GM21528 (cell line): Measurements from ENCODE around the gene TMPRSS12.
"Not testable (repeated sequence)": the region's sequence is repeated elsewhere in the genome, so short reads cannot be mapped to it uniquely, and the experiment has no call there.

Experiments used
- ATAC-seq: cut with Tn5 transposase; IDR thresholded peaks from one replicate; pipeline ENCODE4 v1.9.1; 2021; ENCODE audit warnings: mild to moderate bottlenecking, moderate library complexity; ENCODE audit not compliant: unreplicated experiment, low FRiP score

The TMPRSS12 gene

DNA sequence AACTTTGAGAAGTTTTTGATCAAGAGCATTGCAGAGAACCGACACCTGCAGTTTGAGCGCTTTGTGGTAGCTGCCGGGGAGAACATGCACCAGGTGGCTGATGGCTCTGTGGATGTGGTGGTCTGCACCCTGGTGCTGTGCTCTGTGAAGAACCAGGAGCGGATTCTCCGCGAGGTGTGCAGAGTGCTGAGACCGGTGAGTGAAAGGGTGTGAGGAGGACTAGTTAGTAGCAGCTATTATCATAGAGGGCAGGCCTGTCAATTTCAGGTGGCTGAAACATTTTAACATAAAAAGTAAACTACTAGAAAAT, 82.6 kb downstream of the TMPRSS12 start:
- ATAC-seq, result no peak

DNA sequence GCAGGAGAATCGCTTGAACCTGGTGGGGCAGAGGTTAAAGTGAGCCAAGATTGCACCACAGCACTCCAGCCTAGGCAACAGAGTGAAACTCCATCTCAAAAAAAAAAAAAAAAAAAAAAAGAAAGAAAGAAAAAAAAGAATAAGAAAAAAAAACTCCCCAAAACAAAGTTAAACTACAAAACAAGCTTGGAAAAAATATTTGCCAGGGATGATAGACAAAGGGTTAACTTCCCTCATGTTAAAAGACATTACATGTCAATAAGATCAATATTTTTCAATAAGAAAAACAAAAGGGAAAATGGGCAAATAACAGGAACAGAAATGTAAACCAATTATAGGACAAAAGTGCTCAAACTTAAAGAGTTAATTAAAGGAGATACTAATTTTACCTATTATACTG, 83.2 kb downstream of the TMPRSS12 start:
- ATAC-seq, result no peak

DNA sequence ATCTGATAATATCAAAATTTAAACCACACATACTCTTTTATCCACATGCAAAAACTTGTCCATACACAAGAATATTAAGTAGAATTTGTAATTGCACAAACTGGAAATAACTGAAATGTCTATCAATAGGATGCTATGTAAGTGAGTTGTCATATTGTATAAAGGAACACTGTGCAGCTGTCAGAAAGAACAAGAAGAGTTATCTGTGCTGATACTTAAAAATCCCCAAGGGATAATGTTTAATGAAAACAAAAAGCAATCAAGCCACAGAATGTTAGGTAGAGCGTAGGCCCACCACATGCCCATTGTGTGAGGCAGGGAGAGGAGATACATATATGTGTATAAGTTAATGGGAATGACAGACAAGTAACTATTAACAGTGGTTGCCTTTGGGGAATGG, 83.7 kb downstream of the TMPRSS12 start:
- no peak for ATAC-seq

DNA sequence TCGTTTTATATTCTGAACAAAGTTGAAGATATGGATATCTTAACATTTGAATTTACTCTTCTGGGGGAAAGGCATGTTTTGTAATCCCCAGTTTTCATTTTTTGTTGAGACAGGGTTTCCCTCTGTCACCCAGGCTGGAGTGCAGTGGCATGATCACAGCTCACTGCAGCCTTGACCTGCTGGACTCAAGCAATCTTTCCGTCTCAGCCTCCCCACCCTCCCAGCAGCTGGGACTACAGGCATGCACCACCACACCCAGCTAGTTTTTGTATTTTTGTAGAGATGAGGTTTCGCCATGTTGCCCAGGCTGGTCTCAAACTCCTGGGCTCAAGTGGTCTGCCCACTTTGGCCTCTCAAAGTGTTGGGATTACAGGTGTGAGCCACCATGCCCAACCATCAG, 84.2 kb downstream of the TMPRSS12 start:
- ATAC-seq, result not testable (repeated sequence)

DNA sequence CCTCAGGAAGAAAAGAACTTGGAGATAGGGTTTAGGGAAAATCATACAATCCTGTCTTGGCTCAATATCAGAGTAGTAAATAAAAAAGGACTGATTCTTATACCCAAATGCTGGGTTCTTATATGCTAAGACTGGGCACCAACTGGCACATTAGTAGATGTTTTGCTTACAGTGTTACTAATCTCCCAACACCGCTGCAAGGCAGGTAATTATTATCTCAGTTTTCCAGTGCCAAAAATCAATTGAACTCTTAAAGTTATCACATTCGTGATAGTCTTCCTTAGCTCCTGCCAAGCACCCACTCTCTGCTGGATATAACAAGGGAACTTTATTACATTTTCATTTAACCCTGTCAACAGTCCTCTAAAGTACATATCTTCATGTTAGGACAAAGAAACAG, 84.6 kb downstream of the TMPRSS12 start:
- ATAC-seq, result no peak

DNA sequence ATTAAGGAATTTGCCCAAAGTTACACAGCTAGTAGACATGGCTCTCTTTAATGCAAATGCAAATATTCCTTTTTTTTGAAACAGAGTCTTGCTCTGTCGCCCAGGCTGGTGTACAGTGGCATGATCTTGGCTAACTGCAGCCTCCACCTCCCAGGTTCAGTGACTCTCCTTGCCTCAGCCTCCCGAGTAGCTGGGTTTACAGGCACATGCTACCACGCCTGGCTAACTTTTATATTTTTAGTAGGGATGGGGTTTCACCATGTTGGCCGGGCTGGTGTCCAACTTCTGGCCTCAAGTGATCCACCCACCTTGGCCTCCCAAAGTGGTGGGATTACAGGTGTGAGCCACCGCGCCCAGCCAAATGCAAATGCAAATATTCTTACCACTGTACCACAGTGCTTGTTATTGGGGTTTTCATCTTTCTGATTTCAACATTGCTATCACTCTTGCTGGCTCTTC, 85.1 kb downstream of the TMPRSS12 start:
- no peak for ATAC-seq

DNA sequence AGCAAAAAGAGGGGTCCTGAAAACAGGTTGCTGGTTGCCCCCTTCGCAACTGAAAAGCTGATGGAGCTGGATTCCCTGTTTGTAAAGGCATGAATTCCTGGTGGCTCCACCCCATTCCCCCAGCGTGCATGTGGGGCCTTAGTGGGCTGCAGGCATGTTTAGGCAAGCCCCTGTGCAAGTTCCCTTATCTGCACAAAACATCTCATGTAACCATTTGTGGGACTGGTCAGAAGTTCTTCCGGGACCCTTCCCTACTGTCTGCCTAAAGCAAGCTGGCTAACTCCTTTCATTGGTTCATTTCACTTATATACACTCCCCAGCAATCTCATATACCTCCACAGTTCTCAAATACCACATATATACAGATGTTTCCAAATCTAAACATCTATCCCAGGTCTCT, 85.7 kb downstream of the TMPRSS12 start:
- no peak for ATAC-seq

DNA sequence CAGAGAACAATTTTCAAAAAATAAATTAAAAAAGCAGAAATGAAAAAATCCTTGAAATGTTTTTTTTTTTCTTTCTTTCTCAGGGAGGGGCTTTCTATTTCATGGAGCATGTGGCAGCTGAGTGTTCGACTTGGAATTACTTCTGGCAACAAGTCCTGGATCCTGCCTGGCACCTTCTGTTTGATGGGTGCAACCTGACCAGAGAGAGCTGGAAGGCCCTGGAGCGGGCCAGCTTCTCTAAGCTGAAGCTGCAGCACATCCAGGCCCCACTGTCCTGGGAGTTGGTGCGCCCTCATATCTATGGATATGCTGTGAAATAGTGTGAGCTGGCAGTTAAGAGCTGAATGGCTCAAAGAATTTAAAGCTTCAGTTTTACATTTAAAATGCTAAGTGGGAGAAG, 87.1 kb downstream of the TMPRSS12 start:
- no peak for ATAC-seq

DNA sequence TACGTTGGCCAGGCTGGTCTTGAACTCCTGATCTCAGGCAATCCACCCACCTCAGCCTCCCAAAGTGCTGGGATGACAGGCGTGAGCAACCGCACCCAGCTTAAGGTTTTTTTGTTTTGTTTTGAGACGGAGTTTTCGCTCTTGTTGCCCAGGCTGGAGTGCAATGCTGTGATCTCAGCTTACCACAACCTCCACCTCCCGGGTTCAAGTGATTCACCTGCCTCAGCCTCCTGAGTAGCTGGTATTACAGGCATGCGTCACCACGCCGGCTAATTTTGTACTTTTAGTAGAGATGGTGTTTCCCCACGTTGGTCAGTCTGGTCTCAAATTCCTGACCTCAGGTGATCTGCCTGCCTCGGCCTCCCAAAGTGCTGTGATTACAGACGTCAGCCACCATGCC, 87.8 kb downstream of the TMPRSS12 start:
- ATAC-seq, result not testable (repeated sequence)

DNA sequence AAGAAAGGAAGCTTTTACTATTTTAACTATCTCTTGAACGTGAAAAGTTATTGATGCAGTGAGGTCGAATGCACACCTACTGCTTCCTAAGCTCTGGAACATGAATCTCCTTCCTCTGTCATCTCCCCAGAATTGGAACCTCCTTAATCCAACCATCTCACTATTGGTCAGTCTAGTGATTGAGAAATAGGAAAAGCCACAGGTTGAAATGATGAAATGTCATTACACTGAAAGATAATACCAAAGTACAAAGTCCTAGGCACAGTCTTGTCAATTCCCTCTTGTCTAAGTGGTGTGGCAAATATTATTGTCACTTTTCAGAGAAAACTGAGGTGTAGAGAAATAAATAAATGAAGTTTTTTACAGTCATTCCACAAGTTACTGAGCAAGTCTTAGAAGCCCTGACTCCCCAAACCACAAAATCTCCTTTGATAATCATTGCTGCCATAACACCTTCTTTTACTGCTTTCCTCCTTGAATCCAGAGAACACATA, 90.1 kb downstream of the TMPRSS12 start:
- no peak for ATAC-seq

DNA sequence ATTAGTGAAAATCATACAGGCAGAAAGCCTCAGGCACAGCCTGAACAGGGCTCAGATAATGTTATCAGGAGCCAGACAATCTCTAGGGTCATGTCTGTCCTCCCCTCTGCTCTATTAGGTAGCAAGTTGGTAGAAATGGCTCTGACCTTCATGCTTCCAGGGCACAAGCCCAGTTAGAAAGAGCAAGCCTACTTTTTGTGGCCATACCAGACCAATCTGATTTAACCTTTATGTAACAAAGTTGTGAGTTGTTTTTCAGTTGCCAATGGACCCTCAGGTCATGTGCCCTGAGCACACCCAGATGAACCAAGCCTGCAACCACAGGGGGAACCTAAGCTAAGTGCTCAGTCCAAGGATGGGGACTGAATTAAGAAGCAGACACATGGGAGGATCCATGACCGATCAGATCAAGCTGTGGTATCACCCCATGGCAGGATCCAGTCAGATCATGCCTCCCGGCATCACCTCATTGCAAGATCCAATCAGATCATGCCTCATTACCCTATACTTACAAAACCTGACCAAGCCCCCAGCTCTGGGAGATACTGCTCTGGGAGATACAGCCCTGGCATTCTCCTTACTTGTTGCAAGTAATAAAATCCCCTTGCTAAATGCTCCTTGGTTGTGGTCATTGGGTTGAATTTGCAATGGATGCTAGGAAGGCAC, 90.9 kb downstream of the TMPRSS12 start:
- no peak for ATAC-seq

DNA sequence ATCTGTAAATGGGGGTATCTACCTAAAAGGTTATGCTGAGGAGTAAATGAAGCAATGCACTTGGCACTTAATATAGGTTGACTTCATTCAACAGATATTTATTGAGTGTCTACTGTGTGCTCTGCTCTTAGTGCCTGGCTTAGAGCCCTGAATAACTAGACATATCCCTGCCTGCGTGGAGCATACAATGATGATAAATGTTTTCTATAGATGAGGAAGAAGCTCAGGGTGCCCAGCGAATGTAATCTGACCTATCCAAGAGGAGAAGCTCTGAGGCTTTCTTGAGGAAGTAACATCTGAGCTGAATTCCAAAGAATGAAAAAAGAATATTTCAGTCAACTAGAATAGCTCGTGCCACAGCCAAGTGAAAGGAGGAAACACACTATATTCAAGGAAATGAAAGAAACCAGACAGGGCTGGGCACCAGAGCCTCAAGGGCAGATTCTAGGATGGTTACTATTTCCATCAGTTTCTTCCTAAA, 91.7 kb downstream of the TMPRSS12 start:
- ATAC-seq, result no peak

DNA sequence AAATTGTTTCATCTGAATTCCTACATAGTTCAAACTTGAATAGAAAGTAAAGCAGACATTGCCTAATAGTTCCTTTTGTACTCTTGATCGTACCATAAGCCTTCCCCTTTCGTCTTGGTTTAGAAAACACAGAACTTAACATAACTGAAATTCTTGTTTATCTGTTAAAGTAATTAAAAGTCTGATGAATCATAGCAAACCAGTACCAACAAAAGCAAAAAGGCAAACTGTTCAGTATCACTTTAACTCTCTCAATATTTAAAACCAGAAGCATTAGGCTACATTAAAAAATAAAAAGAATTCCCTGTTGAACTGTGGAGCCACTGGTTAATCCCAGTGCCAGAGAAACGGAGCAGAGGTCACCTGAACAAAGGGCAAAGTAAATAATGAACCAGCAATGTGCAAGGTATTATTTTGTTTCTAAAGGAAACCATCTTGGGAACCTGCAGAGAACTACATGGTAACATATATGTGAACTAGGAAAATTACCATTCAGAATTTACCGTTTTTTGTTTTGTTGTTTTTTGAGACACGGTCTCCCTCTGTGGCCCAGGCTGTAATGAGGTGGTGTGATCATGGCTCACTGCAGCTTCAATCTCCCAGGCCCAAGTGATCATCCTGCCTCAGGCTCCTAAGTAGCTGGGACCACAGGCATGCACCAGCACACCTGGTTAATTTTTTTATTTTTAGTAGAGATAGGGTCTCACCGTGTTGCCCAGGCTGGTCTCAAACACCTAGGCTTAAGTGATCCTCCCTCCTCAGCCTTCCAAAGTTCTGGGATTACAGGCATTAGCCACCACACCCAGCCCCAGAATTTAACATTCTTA, 92.5 kb downstream of the TMPRSS12 start:
- no peak for ATAC-seq

DNA sequence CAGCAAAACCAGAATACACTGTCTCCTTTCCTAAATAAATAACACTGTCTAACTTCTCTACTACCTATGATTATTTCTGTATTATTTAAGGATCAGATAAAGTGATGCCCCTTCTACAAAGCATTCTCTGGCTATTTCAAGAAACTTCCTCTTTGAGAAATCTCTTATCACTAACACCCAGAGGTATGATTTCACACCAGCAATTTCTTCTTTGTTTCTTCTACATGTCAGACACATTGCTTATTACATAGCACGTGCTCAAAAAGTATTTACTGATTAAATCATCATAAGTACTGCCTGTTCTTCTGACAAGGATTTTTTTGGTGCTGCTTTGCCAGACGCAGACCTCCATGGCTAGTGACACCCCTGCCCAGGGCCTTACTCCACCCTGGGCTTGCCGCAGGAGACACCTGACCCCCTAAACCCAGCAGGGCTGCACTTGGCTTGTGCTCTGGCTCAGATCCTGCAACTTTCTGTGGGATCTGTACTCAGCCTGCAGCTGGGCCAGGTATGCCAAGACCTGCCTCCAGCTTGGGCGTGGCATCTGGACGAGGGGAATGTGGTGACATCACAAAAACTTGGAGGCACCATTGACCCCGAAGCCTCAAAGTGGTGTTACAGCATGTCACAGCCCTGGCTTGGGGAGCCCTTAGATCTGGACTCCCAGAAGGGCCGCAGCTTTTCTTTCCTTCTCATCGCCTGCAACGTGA, 94.2 kb downstream of the TMPRSS12 start:
- ATAC-seq, result no peak
